WERI-Rb-1 (cell line): ENCODE measurements around the gene RET.

Experiments
- DNase-seq: peaks from one replicate; pipeline ENCODE4 v3.0.0-alpha.2; 2020
- H3K27ac ChIP-seq: fragments of 250-450 bp; sonication (Bioruptor Pico); 2 replicates; pipeline ENCODE4 v1.5.1; 2020; ENCODE audit warnings: mild to moderate bottlenecking, moderate library complexity
- H3K27me3 ChIP-seq: fragments of 250-450 bp; sonication (Bioruptor Pico); 2 replicates; pipeline ENCODE4 v1.5.1; 2021; ENCODE audit warnings: mild to moderate bottlenecking, low read depth, moderate library complexity; ENCODE audit not compliant: insufficient read depth, severe bottlenecking
- H3K36me3 ChIP-seq: fragments of 250-450 bp; sonication (Bioruptor Pico); 2 replicates; pipeline ENCODE4 v1.5.1; 2020; ENCODE audit warnings: mild to moderate bottlenecking, moderate library complexity
- H3K4me3 ChIP-seq: 2 replicates; pipeline ENCODE4 v1.5.1; 2011; ENCODE audit warnings: low read depth, mild to moderate bottlenecking, control low read depth, low read length
- H3K9me3 ChIP-seq: fragments of 250-450 bp; sonication (Bioruptor Pico); 2 replicates; pipeline ENCODE4 v1.5.1; 2021; ENCODE audit warnings: mild to moderate bottlenecking, moderate library complexity; ENCODE audit not compliant: severe bottlenecking
- TF ChIP-seq, protein P1 (sequence below): IDR thresholded peaks from 2 replicates; pipeline ENCODE4 v1.5.1; 2011; ENCODE audit warnings: low read depth, mild to moderate bottlenecking, control low read depth, inconsistent platforms, low read length

Gene RET

GRCh38 chr10:43086321-43086942, 9.6 kb downstream of the RET start:
- H3K27me3 ChIP-seq = peaks cover 85% of the 10 kb centered on the region

DNA sequence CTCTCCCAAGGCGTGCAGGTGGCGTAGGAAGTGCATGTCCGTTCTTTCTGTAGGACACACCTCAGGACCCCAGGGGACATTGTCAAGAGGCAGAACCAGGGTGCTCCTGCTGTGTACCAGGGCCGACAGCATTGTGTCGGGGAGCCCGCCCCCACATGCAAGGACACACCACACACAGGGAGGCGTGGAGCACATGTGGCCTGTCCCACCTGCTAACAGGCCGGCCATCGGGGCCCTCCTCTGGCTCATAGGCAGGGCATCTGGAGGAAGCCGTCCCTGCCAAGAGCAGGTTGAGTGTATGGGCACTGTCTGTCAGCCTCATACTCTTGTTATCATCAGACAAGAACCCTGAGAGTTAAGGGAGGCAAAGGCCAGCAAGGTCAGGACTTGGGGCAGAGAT, 12.7 kb downstream of the RET start:
- Histone ChIP-seq H3K9me3 (no peaks in the 10 kb centered on the region), H3K4me3 (no peak overlapping the region), H3K27ac (no peak overlapping the region), H3K27me3 (peaks cover 83% of the 10 kb centered on the region), H3K36me3 (no peaks in the 10 kb centered on the region)
- TF ChIP-seq, protein P1, sequence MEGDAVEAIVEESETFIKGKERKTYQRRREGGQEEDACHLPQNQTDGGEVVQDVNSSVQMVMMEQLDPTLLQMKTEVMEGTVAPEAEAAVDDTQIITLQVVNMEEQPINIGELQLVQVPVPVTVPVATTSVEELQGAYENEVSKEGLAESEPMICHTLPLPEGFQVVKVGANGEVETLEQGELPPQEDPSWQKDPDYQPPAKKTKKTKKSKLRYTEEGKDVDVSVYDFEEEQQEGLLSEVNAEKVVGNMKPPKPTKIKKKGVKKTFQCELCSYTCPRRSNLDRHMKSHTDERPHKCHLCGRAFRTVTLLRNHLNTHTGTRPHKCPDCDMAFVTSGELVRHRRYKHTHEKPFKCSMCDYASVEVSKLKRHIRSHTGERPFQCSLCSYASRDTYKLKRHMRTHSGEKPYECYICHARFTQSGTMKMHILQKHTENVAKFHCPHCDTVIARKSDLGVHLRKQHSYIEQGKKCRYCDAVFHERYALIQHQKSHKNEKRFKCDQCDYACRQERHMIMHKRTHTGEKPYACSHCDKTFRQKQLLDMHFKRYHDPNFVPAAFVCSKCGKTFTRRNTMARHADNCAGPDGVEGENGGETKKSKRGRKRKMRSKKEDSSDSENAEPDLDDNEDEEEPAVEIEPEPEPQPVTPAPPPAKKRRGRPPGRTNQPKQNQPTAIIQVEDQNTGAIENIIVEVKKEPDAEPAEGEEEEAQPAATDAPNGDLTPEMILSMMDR = no peak
- no peak for DNase-seq

More at GRCh38 chr10:43086321-43086942, 9.6 kb downstream of the RET start:
- TF ChIP-seq, protein P1 = no peak
- no peak for DNase-seq
- Histone ChIP-seq H3K36me3 (no peaks in the 10 kb centered on the region), H3K9me3 (no peaks in the 10 kb centered on the region), H3K27ac (no peak overlapping the region), H3K4me3 (no peak overlapping the region)

GRCh38 chr10:43090188-43090587, 13.3 kb downstream of the RET start:
- Histone ChIP-seq H3K27me3 (peaks cover 83% of the 10 kb centered on the region), H3K4me3 (no peak overlapping the region), H3K27ac (no peak overlapping the region), H3K9me3 (no peaks in the 10 kb centered on the region), H3K36me3 (no peaks in the 10 kb centered on the region)
- TF ChIP-seq, protein P1 = no peak
- no peak for DNase-seq

DNA sequence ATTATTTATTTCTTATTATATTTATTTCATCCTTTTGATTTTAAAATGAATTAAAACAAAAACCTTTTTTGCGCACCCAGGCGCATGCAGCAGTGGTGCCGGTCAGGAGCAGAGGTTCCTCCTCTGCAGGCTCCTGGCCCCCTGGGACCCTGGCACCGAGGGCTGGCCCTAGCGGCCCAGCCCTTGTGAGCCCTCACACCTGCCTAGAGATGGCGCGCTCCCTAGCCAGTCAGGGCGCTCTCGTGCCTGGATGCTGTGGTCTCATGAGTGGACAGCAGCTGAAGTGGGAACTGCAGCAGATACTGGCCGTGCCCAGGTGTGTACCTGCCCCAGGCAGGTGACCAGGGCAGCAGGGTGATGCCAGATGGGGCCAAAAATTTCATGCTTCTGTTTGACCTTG, 13.8 kb downstream of the RET start:
- H3K27ac ChIP-seq = no peak overlapping the region
- peaks cover 86% of the 10 kb centered on the region for H3K27me3 ChIP-seq
- no peaks in the 10 kb centered on the region for H3K36me3 ChIP-seq
- H3K9me3 ChIP-seq = no peaks in the 10 kb centered on the region
- TF ChIP-seq, protein P1 = no peak
- no peak for DNase-seq
- H3K4me3 ChIP-seq = no peak overlapping the region

DNA sequence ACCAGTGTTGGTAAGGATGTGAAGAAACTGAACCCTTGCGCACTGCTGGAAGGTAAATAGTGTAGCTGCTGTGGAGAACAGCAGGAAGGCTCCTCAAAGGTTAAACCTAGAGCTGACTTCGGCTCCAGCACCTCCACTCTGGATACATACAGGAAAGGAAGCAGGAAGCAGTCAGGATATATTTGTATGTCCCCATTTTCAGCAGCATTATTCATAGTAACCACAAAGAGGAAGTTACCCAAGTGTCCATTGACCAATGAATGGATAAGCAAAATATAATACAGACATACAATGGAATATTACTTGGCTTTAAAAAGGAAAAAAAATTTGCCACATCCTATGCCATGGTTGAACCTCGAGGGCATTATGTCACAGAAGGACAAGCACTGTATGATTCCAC, 15.0 kb downstream of the RET start:
- Histone ChIP-seq H3K9me3 (no peaks in the 10 kb centered on the region), H3K4me3 (no peak overlapping the region), H3K36me3 (no peaks in the 10 kb centered on the region), H3K27me3 (peaks cover 91% of the 10 kb centered on the region), H3K27ac (no peak overlapping the region)
- DNase-seq = no peak
- TF ChIP-seq, protein P1 = no peak
